Activated CD8-positive, alpha-beta memory T cell treated with anti-CD3 and anti-CD28 coated beads, Interleukin-2, amount 50 U/mL, for 1 hour (primary cell): ENCODE measurements around the gene TMEM238.

Experiments used
- DNase-seq: peaks from one replicate; pipeline ENCODE4 v3.0.0-alpha.2; 2020; ENCODE audit errors: extremely low read depth

TMEM238 gene

DNA sequence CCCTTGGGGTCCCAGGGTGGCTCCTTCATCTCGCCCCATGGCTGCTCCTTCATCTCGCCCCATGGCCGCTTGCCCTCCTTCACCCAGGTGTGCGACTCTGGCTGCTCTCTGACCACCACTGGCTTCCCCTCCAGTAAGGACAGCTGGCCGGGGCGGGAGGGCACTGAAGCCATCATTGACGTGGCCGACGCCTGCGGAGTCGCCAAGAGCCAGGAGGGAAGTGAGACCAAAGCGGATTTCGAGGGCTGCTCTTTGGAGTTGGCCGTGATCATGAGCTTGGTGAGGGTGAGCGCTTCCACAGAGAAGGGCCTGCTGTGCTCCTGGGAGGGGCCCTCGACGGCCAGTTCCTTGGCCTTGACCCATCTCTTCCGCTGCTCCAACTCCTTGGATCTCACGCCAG lies 25.6 kb downstream of the TMEM238 start:
- DNase-seq: no peak

DNA sequence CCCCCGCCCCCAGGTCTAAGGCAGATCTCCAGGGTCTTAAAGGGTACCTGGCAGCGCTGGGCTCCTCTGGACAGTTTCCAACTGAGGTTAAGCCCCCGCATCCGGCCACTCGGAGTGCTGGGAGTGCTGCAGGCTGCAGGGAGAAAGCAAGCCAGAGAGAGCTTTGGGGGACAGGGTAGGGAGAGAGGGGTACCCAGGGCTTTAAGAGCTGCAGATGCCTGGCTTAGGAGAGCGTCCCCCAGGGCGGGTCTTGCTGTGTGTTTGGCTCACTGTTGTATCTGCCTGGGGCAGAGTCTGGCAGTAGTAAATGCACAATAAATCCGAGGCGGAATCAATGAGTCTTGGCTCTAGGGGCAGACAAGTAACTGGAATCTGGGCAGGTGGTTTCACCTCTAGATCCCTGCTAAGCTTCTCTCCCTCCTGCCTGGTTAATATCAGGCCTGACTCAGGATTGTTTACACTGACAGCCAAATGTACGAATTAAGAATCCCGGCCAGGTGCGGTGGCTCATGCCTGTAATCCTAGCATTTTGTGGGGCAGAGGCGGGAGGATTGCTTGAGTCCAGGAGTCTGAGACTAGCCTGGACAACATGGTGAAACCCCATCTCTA lies 28.8 kb downstream of the TMEM238 start:
- DNase-seq: no peak

DNA sequence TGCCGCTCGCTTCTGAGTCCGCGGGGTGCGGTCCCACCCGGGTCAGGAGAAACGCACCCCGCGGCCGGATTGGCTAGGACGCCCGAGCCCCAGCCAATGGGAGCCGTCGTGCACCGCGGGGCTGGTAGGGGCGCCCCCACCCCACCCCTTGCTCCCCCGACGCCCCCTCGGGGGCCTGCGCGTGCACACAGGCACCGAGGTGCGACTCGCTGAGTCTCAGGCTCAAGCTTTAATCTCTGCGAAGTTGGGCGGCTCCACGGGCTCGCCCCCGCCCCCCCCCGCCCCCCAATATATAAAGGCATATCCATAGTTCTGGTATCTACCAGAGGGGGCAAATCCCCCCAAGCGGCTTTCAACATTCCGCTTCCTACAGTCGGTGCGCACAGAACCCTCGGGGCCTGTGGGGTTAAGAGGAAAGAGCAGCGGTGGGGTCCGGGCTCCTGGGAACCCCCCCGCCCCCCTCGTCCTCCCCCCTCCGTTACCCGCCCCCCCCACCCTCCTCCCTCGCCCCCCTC lies 29.3 kb downstream of the TMEM238 start, which contains the start of gene COX6B2:
Gene COX6B2, minus strand, starts transcription at position 22 of the 515 bp plus-strand sequence. CDS start 198 bp downstream, outside the sequence.
- no peak for DNase-seq

DNA sequence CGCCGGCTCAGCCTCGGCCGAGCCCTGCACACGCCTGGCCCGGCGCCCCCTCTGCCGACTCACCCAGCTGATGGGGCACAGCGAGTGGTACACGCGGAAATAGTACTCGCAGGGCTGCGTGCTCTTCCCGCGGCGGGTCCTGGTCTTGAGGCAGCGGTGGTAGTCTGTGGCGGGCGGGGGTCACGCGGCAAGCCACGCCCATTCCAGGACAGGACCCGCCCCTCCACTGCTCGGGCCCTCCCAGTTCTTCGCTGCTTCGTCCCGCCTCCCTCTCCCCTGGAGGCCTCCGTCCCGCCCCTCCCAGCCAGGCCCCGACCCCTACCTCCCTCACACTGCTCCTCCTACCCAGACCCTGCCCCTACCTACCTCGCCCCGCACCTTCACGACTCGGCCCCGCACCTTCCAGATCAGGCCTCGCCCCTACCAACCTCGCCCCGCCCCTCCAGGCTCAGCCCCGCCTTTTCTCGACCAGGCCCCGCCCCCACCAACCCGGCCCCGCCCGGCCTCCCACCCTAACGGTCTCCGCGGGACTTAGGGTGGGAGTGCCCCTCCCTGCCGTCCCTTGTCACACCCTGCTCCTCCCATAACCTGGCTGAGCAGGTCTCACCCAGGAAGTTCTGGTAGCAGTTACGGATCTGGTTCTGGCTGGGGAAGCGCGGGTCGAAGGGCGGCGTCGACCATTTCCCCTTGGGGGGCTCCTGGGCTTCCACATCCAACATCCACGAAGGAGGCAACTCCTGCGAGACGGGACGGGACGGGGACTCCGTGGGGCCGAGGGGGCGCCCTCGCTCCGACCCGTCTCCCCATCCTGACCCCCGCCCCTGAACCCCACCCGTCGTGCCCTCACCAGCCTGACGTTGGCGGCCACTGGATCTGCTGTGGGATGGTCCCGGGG lies 30.0 kb downstream of the TMEM238 start:
- DNase-seq: no peak

DNA sequence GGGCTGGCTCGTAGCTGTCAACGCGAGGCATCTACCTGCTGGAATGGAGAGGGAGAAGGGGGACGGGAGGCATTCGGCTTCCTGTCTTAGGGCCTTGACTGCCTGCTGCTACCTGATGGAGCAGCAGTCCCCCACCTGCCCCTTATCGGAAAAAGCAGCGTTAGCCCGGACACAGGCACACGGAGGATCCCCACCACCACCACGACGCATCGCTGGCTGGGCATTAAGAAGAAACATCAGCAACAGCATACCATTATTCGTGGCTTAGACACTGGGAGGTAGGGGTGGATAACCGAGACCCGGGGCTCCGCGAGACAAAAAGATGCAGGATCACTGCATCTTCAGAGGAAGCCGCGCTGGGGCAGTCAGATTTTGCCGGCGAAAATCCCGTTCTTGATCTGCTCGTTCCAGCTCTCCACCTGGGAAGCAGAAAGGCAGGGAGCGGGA lies 30.7 kb downstream of the TMEM238 start:
- no peak for DNase-seq

DNA sequence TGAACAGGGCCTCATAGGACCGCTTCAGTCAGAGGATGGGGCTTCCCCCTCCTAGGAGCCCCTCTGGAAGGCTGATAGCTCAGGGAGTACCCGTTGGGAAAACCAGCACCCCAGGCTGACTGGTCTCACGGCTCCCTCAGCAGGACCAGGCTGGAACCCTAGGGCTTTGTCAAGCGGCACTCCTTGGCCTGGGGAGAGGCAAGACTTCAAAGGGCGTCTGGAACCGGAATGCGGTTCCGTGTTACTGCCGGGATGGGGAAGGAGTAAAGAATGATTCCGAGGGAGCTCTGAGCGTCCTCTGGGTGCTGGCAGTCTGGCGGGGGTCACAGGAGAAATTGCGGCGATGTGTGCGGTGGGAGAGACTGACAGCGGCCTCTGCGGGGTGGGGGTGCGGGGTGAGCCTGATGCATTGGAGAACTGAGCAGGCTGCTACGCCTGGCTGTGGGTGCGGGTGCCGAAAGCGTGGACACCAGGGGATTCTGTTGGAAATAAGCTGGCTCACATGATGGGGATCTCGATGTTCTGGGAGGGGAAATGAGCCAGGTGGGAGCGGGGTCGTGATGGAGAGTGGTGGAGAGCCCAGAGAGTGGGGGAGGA lies 31.4 kb downstream of the TMEM238 start:
- DNase-seq: no peak

DNA sequence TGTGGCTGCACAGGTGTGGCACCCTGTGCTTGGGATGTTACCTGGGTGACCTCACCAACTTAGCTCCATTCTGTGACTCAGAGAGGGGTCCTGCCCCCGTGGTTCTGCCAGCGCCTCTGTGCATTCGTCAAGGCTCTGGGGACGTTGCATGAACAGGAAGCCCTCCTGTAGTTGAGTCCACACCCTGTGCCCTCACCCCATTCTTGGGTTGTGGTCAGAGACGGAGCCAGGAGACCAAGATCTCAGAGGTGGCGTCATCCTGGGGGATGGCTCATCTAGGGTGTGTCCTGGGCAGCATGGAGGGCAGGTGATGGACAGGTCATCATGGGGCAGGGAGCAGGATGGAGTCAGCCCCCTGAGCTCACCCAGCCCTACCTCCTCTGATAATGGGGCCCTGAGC lies 32.1 kb downstream of the TMEM238 start:
- no peak for DNase-seq

DNA sequence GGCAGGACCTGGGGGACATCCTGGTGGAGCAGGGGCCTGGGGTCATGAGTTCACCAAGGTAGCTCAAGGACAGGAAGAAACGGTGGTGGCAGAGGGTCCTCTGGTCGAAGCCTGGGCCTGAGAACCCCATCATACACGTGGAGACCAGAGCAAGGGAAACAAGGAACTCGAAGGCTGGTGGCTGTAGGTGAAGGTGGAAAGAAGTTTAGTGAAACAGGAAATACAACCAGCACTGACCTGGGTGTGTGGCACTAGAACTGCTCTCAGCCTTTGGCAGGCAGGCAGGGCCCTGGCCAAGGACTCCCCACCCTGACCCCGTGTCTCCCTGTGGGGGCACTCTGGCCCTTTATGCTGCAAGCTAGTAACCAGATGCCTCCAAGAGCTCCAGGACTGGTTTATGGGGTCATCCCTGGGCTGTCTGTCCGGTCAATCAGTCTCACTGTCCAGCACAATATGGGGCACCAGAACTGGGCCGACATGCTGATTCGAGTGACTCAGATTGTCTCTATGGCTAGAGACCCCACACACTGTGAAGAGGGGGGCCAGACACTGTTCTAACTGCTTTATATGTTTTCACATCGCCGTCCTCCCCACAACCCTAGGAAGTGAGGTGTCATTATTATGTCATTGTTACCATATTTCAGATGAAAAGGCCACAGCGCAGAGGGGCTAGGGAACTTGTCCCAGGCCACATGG lies 33.3 kb downstream of the TMEM238 start:
- no peak for DNase-seq

DNA sequence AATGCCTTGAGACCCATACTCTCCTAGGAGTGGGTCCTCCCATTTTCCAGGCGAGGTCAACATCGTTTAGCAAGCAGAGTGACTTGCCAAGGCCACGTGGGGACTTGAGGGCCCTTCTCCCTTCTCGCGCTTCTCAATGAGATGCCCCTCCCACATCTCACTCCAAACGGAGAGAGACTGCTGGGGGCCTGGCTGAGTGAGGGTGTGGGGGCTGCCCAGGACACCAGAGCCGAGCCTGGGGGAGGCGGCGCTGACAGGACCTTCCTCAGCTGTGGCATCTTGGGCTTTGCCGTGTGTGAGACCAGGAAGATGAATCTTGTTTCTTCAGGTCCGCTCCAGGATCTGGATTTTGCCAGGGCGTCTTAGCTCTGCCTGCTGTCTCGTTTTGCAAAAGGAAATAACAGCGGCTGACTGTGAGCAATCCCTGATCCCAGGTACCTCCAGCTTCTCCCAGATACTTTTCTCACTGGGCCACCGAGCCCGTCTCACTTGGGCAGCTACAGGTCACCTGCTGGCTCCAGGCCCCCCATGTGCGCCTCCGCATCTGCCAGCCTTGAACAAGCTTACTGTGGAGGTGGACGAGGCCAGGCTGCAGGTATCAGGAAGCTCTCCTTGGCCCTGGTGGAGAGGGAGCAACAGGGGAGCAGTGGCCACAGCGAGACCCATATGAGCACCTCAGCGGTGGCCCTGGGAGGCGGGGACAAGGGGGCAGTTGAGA lies 35.6 kb downstream of the TMEM238 start:
- no peak for DNase-seq

DNA sequence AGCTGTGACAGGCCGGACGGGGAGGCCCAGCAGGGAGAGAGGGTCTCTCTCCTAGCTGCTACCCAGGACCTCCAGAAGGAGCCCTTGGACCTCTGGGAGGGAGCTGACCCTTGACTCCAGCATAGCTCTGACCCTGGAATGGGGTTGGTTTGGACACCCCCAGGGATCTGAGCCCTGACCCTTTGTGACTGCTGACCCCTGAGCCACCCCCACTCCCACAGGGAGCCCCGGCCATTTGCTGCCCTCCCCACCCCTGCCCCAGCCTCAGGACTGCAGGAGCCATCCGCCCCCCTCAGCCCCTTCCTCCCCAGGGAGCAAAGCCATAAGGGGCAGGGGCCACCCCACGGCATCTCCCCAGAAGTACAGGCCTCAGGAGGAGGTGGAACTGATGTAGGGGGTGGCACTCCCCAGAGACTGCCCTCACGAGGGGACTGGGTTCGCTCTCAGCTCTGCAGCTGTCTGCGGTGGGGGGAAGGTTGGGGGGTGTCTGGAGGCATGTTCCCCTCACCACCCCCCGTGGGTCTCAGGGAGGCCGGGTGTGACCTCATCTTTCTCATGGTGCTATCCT lies 36.6 kb downstream of the TMEM238 start:
- DNase-seq: no peak

DNA sequence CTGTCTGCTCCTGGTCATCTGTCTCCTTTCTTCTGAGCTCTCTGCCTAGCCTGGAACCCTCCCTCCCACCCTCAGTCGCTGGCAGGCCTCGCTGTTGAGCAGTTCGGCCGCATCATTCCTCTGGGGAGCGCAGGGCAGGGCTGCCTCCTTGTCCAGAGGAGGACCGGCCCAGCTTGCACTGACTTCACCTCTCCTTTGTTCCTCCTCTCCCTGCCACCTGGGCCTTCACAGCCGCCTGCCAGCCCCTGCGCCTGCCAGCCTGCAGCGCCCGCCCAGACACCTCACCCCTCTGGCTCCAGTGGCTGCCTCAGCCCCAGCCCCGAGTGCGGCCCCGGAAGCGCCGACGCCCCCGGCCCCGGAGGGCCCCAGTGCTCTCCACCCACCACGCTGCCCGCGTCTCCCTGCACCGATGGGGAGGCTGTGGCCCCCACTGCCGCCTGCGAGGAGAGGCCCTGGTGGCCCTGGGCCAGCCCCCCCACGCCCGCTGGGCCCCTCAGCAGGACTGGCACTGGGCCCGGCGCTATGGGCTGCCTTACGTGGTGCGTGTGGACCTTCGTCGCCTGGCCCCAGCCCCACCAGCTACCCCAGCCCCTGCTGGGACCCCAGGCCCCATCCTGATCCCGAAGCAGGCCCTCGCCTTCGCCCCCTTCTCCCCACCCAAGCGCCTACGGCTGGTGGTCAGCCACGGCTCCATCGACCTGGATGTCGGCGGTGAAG lies 37.2 kb downstream of the TMEM238 start:
- DNase-seq: no peak

DNA sequence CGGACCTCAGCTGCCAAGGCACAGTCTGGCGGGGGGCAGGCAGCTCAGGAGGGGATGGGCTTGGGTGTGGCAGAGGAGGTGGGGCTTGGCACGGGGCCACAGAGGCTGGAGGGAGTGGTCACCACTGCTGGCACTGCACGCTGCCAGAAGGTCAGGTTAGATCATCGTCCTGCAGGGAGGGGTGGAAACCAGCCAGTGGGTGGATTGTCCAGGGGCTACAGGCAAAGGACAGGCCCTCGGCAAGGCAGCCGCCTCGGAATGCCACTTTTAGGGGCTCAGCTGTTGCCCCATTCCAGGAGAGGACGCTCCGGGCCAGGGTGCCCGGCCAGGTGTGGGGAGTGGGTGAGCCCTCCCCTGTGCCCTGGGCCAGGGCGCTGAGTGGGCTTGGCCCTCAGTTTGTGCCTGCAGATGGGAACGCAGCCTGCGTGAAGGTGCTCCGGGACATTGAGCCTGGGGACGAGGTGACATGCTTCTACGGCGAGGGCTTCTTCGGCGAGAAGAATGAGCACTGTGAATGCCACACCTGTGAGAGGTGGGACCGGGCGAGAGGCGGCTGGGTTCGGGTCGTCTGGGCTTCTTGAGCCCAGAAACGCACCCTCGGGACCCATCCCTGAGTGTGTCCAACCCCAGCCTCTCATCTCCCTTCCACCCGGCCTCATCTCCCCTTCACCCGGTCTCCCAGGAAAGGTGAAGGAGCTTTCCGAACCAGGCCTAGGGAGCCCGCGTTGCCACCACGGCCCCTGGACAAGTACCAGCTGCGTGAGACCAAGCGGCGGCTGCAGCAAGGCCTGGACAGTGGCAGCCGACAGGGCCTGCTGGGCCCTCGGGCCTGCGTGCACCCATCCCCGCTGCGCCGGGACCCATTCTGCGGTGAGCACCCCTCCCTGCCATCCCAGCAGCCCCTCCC lies 38.0 kb downstream of the TMEM238 start:
- DNase-seq: no peak

DNA sequence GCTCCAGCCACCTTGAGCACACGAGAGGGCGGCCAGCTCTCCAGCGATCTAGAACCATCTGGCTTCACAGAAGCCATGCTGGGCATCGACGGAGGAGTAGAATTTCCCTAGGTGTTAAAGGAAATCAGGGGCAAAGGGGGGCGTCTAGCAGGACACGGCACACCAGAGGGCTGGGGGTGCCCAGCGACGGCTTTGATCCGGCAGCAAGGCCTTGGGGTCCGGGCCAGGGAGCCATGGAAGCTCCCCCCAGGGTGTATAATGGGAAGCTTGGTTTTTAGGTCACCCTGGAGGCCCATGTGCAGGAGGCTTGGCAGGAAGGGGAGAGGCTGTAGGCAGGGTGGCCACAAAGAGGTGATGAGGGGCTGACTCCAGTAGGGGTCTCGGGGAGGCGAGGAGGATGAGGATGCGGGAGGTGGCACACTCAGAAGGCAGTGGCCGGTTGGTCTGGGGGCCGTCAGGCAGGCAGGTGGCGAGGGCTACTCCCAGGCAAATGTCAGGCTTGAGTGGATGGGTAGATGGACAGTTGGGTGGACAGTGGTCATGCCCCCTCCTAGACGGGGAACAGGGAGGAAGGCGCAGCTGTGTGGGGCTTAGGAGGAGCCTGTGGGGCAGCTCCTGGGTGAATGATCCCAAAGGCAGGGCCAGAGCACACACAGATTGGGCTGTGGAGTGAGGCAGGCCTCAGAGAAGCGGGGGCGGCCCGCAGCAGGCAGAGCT lies 38.8 kb downstream of the TMEM238 start:
- no peak for DNase-seq

DNA sequence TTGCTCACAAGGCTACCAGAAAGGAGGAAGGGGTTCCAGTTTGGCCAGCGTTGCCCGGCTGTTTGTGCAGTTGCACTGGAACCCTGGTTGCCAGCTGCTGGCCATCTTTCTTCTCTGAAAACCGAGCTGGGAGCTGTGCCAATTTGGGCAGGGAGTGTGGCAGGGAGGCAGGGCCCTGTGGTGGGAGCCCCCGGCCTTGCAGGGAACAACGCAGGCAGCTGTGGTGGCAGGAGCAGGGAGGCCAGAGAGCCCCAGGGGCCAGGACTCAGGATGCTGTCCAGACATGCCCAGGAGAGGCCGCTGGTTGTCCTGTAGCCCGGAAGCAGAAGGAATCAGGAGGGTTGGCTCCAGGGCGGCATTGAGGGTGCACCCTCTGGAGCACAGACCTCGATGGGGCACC lies 39.6 kb downstream of the TMEM238 start:
- no peak for DNase-seq

DNA sequence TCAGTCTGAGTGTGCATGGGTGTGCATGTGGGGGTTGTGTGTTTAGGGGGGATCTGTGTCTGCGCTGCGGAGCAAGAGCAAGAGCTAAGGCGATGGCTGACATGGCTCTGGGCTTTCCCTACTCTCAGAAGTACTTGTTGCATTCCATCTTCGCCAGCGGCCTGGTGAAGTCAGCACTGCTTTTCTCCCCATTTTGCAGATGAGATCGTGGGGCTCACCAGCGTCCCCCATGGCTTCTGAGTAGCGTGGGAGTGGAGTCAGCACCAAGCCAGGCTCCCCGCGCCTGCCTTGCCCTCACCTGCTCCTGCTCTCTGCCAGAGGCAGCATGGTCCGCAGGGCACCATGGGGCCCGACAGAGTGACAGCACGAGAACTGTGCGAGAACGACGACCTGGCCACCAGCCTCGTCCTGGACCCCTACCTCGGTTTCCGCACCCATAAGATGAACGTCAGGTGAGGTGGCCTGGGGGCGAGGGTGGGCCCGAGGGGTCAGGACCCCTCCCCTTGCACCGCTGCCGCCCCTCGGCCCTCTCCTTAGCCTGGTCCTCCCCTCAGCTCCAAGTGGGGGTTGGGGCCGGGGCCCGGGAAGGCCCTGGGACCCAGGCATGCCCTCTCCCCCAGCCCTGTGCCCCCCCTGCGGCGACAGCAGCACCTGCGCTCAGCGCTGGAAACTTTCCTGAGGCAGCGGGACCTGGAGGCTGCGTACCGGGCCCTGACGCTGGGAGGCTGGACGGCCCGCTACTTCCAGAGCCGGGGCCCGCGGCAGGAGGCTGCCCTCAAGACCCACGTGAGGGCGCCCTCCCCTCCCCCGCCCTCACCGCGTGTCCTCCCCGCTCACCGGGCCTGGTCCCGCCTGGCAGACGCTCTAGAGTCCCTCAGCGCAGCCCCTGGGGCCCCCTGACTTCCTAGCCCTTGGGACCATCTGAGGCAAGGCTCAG lies 42.2 kb downstream of the TMEM238 start:
- no peak for DNase-seq

DNA sequence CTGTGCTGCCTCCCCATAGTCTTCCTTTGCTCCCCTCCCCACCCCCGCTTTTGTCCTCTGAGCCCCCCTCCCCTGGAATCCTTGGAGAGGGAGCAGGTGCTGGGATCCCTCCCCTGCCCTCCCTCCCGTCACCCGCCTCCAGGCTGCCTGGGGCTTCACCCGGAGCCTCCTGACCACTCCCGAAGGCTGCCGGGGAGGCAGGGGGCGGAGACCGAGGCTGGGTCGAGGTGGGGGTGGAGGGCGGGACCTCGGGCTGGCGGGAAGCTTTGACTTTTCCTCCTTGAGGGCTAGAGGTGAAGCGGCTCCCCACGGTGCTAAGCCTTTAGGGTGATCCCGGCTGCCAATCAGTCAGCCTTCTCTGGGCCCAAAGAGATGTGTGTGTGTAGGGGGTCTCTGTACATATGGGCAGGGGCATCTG lies 42.9 kb downstream of the TMEM238 start:
- no peak for DNase-seq

DNA sequence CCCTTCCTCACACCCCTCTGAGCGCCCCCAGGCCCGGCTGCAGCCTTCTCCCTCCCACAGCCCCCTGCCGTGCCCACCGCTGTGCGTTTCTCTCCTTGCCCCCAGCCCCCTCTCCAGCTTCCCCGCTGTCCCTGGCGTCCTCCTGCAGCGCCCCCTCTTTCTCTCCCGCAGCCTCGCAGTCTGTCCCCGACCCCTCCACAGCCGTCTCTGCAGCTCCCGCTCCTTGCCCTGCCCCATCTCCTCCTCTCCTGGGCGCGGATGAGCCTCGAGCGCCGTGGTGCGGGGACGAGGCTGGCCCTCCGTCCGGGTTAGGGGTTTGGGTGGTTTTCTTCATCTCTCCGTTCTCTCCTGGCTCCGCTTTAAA lies 43.3 kb downstream of the TMEM238 start:
- no peak for DNase-seq
